ENCODE results near the gene NCOR1. TPM values are rescaled to one million over a fixed set of nuclear protein-coding genes. Genes with fewer than 3 reads are reported as not detected.

NCOR1 gene
- total and polyA plus RNA-seq, 2 of the 13 experiments (the other 11 are each of a cell fraction or from before 2014, with no cell fraction given): 57.0 to 71.7 TPM

DNA sequence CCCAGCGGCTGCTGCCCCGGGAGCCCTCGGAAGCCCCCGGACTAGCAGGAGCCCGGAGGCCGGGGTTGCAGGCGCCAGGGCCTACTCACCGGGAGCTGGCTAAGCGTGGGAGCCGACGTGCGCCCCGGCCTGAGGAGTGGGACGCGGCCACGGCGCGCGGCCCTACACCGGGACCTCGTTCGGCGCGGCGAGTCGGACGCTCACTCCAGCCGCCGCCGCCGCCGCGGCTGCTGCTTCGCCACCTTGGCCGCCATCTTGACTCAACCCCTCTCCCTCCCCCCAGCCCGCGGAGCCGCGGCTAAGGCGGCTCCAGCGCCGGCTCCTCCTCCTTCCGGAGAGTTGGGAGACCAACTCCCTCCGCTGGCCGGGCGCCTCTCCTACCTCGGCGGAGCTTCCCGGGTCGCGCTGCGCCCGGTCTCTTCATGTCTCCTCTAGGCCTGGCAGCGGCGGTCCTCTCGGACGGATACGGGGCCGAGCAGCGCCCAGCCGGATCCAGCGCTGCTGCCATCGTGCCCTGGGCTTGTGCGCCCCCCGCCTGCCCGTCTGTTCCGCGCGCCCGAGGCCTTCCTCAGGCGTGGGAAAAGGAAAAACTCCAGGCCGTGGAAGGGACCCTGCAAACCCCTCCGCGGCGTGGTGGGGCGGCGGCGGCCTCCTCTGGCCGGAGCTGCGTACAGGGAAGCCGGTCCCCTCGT, at the start of gene NCOR1 (continued):
- TF ChIP-seq, protein P1, sequence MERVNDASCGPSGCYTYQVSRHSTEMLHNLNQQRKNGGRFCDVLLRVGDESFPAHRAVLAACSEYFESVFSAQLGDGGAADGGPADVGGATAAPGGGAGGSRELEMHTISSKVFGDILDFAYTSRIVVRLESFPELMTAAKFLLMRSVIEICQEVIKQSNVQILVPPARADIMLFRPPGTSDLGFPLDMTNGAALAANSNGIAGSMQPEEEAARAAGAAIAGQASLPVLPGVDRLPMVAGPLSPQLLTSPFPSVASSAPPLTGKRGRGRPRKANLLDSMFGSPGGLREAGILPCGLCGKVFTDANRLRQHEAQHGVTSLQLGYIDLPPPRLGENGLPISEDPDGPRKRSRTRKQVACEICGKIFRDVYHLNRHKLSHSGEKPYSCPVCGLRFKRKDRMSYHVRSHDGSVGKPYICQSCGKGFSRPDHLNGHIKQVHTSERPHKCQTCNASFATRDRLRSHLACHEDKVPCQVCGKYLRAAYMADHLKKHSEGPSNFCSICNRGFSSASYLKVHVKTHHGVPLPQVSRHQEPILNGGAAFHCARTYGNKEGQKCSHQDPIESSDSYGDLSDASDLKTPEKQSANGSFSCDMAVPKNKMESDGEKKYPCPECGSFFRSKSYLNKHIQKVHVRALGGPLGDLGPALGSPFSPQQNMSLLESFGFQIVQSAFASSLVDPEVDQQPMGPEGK (CRISPR knock-in tag; IDR thresholded peaks at IDR 0.05): peak; percentile 43; the same call in 1 of the 2 replicates
- TF ChIP-seq ZFP37 (CRISPR knock-in tag; IDR thresholded peaks at IDR 0.05; ENCODE audit: borderline replicate concordance): no peak
- TF ChIP-seq ZFP36 (IDR thresholded peaks at IDR 0.05; ENCODE audit: borderline replicate concordance, low read depth, low read length, partially characterized antibody): no peak
- no peak for TF ChIP-seq MNT (IDR thresholded peaks at IDR 0.05)
- TF ChIP-seq HDAC6 (IDR thresholded peaks at IDR 0.05; ENCODE audit: low read depth, low read length): no peak
- peak; percentile 94 for TF ChIP-seq PHF8 (CRISPR knock-in tag; IDR thresholded peaks at IDR 0.05)
- TF ChIP-seq HOXA3 (CRISPR knock-in tag; IDR thresholded peaks at IDR 0.05): peak; percentile 90
- no peak for TF ChIP-seq NONO (IDR thresholded peaks at IDR 0.05)
- TF ChIP-seq NONO (CRISPR knock-in tag; conservative IDR thresholded peaks at IDR 0.05): peak; percentile 52
- peak; percentile 42; the same call in 1 of the 2 replicates for TF ChIP-seq IKZF5 (CRISPR knock-in tag; IDR thresholded peaks at IDR 0.05)
- no peak for TF ChIP-seq ZBTB46 (CRISPR knock-in tag; IDR thresholded peaks at IDR 0.05; ENCODE audit: borderline replicate concordance)
- TF ChIP-seq ZBTB7B (CRISPR knock-in tag; IDR thresholded peaks at IDR 0.05): 0 out of 2 replicates have a peak, but pooled peaks have one; percentile 29
- TF ChIP-seq SNAPC4 (CRISPR knock-in tag; IDR thresholded peaks at IDR 0.05): peak; percentile 61; the same call in 1 of the 2 replicates
- TF ChIP-seq RCOR2 (CRISPR knock-in tag; IDR thresholded peaks at IDR 0.05): no peak
- no peak for TF ChIP-seq ZNF879 (CRISPR knock-in tag; IDR thresholded peaks at IDR 0.05)
- TF ChIP-seq ATM (IDR thresholded peaks at IDR 0.05; ENCODE audit: borderline replicate concordance): no peak
- TF ChIP-seq YY1 (IDR thresholded peaks at IDR 0.05; ENCODE audit: insufficient read depth, insufficient replicate concordance, low read depth, low read length): peak; percentile 97
